IgD-negative memory B cell (primary cell): ENCODE results near the gene TNNT3. TPM values are rescaled to one million over a fixed set of nuclear protein-coding genes. Genes with fewer than 3 reads are reported as not detected.
A peak's percentile ranks its signal among the peaks of the same experiment; 100 is the strongest.
"Not testable (repeated sequence)": the region's sequence is repeated elsewhere in the genome, so short reads cannot be mapped to it uniquely, and the experiment has no call there.

Experiments used
- H3K27ac Mint-ChIP-seq, 3 donors: one replicate each; pipeline ENCODE4 v1.8.0; 2020 to 2022; ENCODE audit warnings: mild to moderate bottlenecking in 3 of 3, mixed read lengths in 3 of 3, moderate library complexity in 1 of 3
- H3K27me3 Mint-ChIP-seq: one replicate; pipeline ENCODE4 v1.8.0; 2021; ENCODE audit warnings: mixed read lengths
- H3K36me3 Mint-ChIP-seq: one replicate; pipeline ENCODE4 v1.8.0; 2020; ENCODE audit warnings: mild to moderate bottlenecking, mixed read lengths
- H3K4me1 Mint-ChIP-seq, 3 donors: one replicate each; pipeline ENCODE4 v1.8.0; 2020 to 2022; ENCODE audit warnings: mixed read lengths in 3 of 3, mild to moderate bottlenecking in 1 of 3
- H3K4me3 Mint-ChIP-seq, 4 donors: one replicate each; pipeline ENCODE4 v1.8.0; 2020 to 2022; ENCODE audit warnings: mild to moderate bottlenecking in 4 of 4, mixed read lengths in 4 of 4, moderate library complexity in 3 of 4
- H3K9me3 Mint-ChIP-seq, 3 donors: one replicate each; pipeline ENCODE4 v1.8.0; 2020 to 2021; ENCODE audit warnings: mixed read lengths in 3 of 3, mild to moderate bottlenecking in 1 of 3
- polyA plus RNA-seq: library from polyadenylated mRNA; unstranded; fragments of 300-500 nt; fragmentation: Illumina TruSeq; gene quantifications from one replicate; pipeline ENCODE4 v1.2.3, GENCODE V29; 2021

TNNT3 gene
- polyA plus RNA-seq, 1 donor from 2014 or later = 0.23 TPM

DNA sequence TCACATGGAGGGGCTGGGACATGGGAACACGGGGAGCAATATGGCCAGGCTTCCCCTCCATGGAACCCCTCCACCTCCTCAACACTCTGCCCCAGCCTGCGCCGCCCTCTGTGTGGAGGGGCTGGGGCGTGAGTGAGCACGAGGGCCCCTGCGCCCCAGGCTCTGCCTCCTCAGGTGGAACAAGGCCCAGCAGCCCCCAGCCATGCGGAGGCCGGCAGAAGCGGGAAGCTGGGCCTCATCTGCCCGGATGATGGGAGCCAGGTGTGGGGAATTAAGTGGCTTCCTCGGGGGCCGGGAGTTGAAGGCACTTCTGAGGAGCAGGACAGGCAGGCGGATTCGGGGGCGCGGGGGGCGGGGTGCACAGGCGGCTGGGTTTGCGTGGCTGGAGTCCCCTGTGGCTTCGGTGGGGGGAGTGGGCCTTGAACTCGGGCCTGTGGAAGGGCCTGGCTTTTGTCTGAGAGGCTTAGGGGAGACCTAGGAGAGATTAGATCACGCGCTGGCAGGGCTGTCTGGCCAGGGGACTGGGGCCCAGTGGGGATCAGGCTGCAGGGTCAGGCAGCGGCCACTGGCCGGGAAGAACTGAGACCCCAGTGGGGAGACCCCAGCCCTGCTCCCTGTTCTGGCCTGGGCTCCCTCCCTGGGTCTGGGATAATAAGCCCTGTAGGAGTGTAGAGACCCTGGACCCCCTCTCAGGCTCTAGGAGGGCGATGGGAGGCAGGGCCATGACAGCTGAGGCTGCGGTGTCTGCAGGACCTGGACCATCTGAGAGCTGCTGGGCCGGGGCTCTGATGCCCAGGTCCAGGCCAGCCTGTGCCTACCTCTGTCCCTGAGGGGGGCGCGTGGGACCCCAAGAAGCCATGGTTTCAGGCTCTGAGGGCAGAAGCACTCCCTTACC is 41.1 kb upstream of the TNNT3 start:
- Mint-ChIP-seq H3K36me3 (no peaks in the 10 kb centered on the region), H3K4me3 (no peak overlapping the region), H3K27ac (peak overlapping the region in 2 of 3 donors; percentile 45 to 76), H3K4me1 (peaks cover 10 to 17% (median 14%) of the 10 kb centered on the region in 3 donors), H3K9me3 (no peaks in the 10 kb centered on the region), H3K27me3 (no peaks in the 10 kb centered on the region)

DNA sequence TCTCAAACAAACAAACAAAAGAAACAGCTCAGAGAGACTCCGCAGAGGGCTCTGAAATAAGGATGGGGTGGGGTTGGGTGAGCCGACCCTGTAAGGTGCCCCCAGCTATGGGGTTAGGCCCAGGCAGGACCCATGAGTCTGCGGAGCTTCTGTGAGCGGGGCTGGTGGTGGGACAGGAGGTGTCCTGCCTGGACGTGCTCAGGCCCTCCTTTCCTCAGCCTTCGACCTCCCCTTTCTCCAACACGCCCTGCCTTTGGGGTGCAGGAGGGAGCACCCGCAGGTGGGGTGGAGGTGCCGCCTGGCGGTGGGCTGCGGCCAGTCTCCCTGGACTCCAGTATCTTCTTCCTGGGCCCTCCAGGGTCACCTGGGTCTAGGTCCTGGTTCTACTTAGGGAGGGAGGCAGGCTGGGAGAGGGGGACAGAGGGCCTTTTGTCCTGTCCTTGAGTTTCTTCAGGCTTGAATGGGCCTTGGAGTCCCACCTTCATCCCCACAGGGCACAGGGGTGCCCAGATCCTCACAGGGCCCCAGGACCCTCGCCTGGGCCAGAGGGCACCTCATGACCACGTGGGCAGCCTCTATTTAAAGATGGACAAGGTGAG is 40.1 kb upstream of the TNNT3 start:
- peaks cover 10 to 17% (median 14%) of the 10 kb centered on the region in 3 donors for H3K4me1 Mint-ChIP-seq
- H3K27me3 Mint-ChIP-seq = no peaks in the 10 kb centered on the region
- no peaks in the 10 kb centered on the region for H3K36me3 Mint-ChIP-seq
- no peaks in the 10 kb centered on the region for H3K9me3 Mint-ChIP-seq
- H3K4me3 Mint-ChIP-seq = peak overlapping the region in 1 of 4 donors; percentile 72
- H3K27ac Mint-ChIP-seq = peak overlapping the region in 2 of 3 donors; percentile 45 to 81

GRCh38 chr11:1879941-1880720 is 39.4 kb upstream of the TNNT3 start:
- H3K27ac Mint-ChIP-seq = peak overlapping the region; percentile 70 to 81 (median 70)
- H3K27me3 Mint-ChIP-seq = no peaks in the 10 kb centered on the region
- H3K4me3 Mint-ChIP-seq = peak overlapping the region in 2 of 4 donors; percentile 70 to 72
- peaks cover 10 to 16% (median 14%) of the 10 kb centered on the region in 3 donors for H3K4me1 Mint-ChIP-seq
- H3K9me3 Mint-ChIP-seq = no peaks in the 10 kb centered on the region
- no peaks in the 10 kb centered on the region for H3K36me3 Mint-ChIP-seq

DNA sequence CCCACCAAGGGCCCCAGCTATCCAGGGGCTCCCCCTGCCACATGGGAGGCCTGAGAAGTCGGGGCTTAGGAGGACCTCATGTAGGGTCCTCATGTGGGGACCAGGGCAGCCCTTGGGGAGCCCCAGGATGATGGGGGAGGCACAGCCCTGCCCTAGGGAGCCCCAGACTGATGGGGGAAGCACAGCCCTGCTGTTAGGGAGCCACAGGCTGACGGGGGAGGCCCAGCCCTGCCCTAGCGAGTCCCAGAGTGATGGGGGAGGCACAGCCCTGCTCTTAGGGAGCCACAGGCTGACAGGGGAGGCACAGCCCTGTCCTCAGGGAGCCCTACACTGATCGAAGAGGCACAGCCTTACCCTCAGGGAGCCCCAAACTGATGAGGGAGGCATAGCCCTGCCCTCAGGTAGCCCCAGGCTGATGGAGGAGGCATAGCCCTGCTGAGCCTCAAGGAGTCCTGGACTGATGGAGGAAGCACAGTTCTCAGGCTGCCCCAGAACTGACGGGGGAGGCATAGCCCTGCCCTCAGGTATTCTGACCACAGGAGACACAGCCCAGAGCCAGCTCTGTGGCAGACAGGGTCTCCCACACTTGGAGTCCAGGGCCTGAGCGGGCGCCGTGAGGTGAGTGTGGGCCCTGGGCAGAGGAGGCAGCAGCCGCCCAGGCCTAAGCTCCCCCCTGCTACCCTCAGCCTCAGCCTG is 38.6 kb upstream of the TNNT3 start:
- Mint-ChIP-seq H3K9me3 (no peaks in the 10 kb centered on the region), H3K4me1 (peaks cover 10 to 13% (median 11%) of the 10 kb centered on the region in 3 donors), H3K27ac (peak overlapping the region; percentile 23 to 70 (median 70)), H3K36me3 (no peaks in the 10 kb centered on the region), H3K27me3 (no peaks in the 10 kb centered on the region), H3K4me3 (peak overlapping the region in 3 of 4 donors; percentile 32 to 71 (median 33))

- peak overlapping the region in 2 of 4 donors; percentile 57 to 74 for H3K4me3 Mint-ChIP-seq
- H3K27ac Mint-ChIP-seq = peak overlapping the region in 2 of 3 donors; percentile 43 to 68
- no peaks in the 10 kb centered on the region for H3K27me3 Mint-ChIP-seq
- H3K4me1 Mint-ChIP-seq = peaks cover 10 to 13% (median 11%) of the 10 kb centered on the region in 3 donors
- no peaks in the 10 kb centered on the region for H3K36me3 Mint-ChIP-seq
- no peaks in the 10 kb centered on the region for H3K9me3 Mint-ChIP-seq
Measured at GRCh38 chr11:1881442-1882264, 37.9 kb upstream of the TNNT3 start.

GRCh38 chr11:1882265-1883238 is 37.0 kb upstream of the TNNT3 start:
- Mint-ChIP-seq H3K36me3 (no peaks in the 10 kb centered on the region), H3K27ac (peak overlapping the region in 2 of 3 donors; percentile 43 to 68), H3K4me3 (peak overlapping the region in 2 of 4 donors; percentile 57 to 74), H3K4me1 (peaks cover 9 to 12% (median 10%) of the 10 kb centered on the region in 3 donors), H3K9me3 (no peaks in the 10 kb centered on the region), H3K27me3 (no peaks in the 10 kb centered on the region)

GRCh38 chr11:1883346-1884302 is 35.9 kb upstream of the TNNT3 start:
- Mint-ChIP-seq H3K9me3 (no peaks in the 10 kb centered on the region), H3K4me1 (peaks cover 10 to 12% (median 10%) of the 10 kb centered on the region in 3 donors), H3K27me3 (no peaks in the 10 kb centered on the region), H3K36me3 (no peaks in the 10 kb centered on the region), H3K27ac (no peak overlapping the region), H3K4me3 (no peak overlapping the region)

DNA sequence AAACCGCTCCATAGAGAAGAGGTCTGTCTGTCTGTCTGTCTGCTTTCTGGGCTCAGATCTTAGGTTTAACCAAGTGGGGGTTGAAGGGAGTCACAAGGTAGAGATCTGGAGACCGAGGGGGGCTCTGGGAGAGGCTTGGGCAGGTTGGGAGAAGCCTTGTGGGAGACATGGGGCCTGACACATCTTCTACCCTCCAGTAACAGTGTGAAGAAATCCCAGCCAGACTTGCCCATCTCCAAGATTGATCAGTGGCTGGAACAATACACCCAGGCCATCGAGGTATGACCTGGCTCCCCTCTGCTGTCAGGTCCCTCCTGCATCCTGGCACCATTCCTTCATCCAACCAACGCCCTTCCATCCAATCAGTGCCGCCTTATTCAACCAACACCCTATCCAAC is 35.2 kb upstream of the TNNT3 start:
- no peaks in the 10 kb centered on the region for H3K36me3 Mint-ChIP-seq
- no peaks in the 10 kb centered on the region for H3K27me3 Mint-ChIP-seq
- no peak overlapping the region for H3K4me3 Mint-ChIP-seq
- no peaks in the 10 kb centered on the region for H3K9me3 Mint-ChIP-seq
- H3K4me1 Mint-ChIP-seq = peaks cover 10 to 13% (median 13%) of the 10 kb centered on the region in 3 donors
- H3K27ac Mint-ChIP-seq = no peak overlapping the region

DNA sequence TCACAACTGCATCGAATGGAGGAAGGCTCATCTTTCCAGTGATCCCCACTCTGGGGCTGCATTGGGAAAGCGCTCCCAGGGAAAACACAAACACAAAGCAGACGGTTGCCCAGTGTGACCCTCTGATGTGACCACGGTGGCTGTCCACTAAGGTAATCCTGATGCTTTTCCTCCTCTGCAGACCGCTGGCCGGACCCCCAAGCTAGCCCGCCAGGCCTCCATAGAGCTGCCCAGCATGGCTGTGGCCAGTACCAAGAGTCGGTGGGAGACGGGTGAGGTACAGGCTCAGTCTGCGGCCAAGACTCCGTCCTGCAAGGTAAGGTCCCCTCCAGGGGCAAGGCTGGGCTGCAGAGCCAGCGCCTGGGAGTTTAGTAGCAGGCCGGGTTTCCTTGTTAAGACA is 33.0 kb upstream of the TNNT3 start:
- not testable (repeated sequence) for H3K27me3 Mint-ChIP-seq, H3K36me3 Mint-ChIP-seq, H3K27ac Mint-ChIP-seq, H3K9me3 Mint-ChIP-seq, H3K4me3 Mint-ChIP-seq, H3K4me1 Mint-ChIP-seq

DNA sequence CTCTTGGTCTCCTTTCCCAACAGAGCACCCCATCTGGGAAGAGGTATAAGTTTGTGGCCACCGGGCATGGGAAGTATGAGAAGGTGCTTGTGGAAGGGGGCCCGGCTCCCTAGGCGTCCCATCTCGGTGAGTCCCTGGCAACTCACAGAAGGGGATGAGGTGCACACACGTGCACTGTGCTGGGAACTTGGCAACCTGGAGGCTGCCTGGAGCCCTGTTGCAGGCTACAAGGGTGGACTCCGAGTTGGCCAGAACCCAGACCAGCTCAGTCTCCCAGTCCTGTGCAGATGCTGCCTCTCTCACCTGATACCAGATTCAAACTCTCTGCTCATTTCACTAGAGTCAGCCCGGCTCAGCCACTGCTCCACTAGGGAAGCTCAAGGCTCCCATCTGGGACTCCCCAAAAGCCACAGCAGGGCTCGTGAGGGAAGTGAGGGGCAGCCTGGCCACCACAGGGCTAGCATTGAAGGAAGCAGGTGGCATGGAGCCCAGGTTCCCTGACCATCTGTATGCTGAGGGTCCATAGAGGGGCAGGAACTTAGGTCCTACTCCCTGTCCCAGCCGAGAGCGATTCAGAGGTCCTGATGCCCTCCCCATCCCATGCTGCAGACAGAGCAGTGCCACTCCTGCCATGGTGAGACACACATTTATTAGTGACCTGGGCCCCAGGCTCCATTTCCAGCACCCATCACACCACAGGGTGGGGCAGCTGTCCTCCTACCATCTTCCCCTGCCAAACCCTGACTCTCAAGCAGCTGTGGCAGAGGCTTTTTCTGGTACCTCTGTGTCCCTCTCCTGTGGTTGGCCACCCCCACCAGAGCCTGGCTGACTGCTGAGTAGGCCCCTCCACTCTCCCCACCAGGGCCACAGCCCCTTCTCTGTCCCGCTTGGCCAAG is 31.8 kb upstream of the TNNT3 start:
- Mint-ChIP-seq H3K4me3 (no peak overlapping the region), H3K27me3 (no peaks in the 10 kb centered on the region), H3K27ac (peak overlapping the region in 2 of 3 donors; percentile 31 to 78), H3K4me1 (peaks cover 0 to 8% (median 7%) of the 10 kb centered on the region in 3 donors), H3K36me3 (no peaks in the 10 kb centered on the region), H3K9me3 (no peaks in the 10 kb centered on the region)

- no peaks in the 10 kb centered on the region for H3K36me3 Mint-ChIP-seq
- H3K27me3 Mint-ChIP-seq = no peaks in the 10 kb centered on the region
- H3K9me3 Mint-ChIP-seq = no peaks in the 10 kb centered on the region
- H3K27ac Mint-ChIP-seq = peak overlapping the region in 2 of 3 donors; percentile 31 to 67
- H3K4me3 Mint-ChIP-seq = no peak overlapping the region
- peaks cover 0 to 8% (median 7%) of the 10 kb centered on the region in 3 donors for H3K4me1 Mint-ChIP-seq
Measured at GRCh38 chr11:1888347-1888753, 31.2 kb upstream of the TNNT3 start.
